HCT116 (cell line): ENCODE data around the gene SRL. TPM values are rescaled to one million over a fixed set of nuclear protein-coding genes. Genes with fewer than 3 reads are reported as not detected.

Experiments
- ATAC-seq: fragments of 200-7000 bp; cut with Tn5 transposase; 2 replicates; pipeline ENCODE4 v1.9.1; 2020; ENCODE audit warnings: mild to moderate bottlenecking, moderate library complexity
- BruUV-seq: library from RNA; stranded (reverse); fragments of 400-500 nt; replicated peaks from 2 replicates; lab custom pipeline; 2021; lab: Mats Ljungman, UMichigan
- CTCF ChIA-PET: fragments of 300-600 bp; sonication (Branson Sonifier 250); formaldehyde crosslinking; loops from one replicate; lab custom pipeline; 2021; ENCODE audit warnings: antibody characterized with exemption; lab: Charles Lee
- POLR2A ChIA-PET: fragments of 300-600, 350-600 bp; sonication (Branson Sonifier 250); formaldehyde crosslinking; loops from one replicate; lab custom pipeline; 2021; ENCODE audit warnings: antibody characterized with exemption; lab: Charles Lee
- RAD21 ChIA-PET, 2 experiments: fragments of 300-600 bp; sonication (Branson Sonifier 250); formaldehyde crosslinking; loops; one replicate each; lab custom pipeline; 2023; ENCODE audit warnings: low total read pairs in 2 of 2; ENCODE audit not compliant: uncharacterized antibody in 2 of 2, unreplicated experiment in 2 of 2, low non-redundant PET in 1 of 2; lab: Charles Lee
- DNase-seq: peaks from one replicate; pipeline ENCODE4 v3.0.0-alpha.2; 2010; ENCODE audit warnings: low read depth, low spot score
- H2AFZ ChIP-seq: fragments of 200-600 bp; shearing (Covaris generic), sonication (generic); 2 replicates; pipeline ENCODE4 v1.6.1; 2017; ENCODE audit warnings: low read depth, mixed run types, mixed read lengths, antibody characterized with exemption, low read length; ENCODE audit not compliant: poor library complexity, severe bottlenecking
- H3K27ac ChIP-seq: 2 replicates; pipeline ENCODE4 v1.5.1; 2012; ENCODE audit warnings: low read depth, low read length
- H3K27me3 ChIP-seq: fragments of 200-600 bp; sonication (generic); 2 replicates; pipeline ENCODE4 v1.6.1; 2016; ENCODE audit warnings: mixed run types, low read length, mixed read lengths; ENCODE audit not compliant: insufficient read depth
- H3K36me3 ChIP-seq, 2 experiments: fragments of 200-500 bp in 1 of 2; fragments of 200-600 bp in 1 of 2; sonication (Bioruptor generic) in 1 of 2; sonication (generic) in 1 of 2; 2 replicates each; pipeline versions ENCODE4 v1.5.1 to v1.6.1; 2014 to 2016; ENCODE audit warnings: low read length in 2 of 2, inconsistent platforms in 1 of 2, mixed read lengths in 1 of 2, mixed run types in 1 of 2; ENCODE audit not compliant: insufficient read depth in 2 of 2, control insufficient read depth in 1 of 2
- H3K4me1 ChIP-seq, 2 experiments: fragments of 200-600 bp in 1 of 2; sonication (generic) in 1 of 2; 2 replicates each; pipeline versions ENCODE4 v1.5.1 to v1.6.1; 2012 to 2017; ENCODE audit warnings: low read length in 2 of 2, inconsistent platforms in 1 of 2, mild to moderate bottlenecking in 1 of 2, mixed read lengths in 1 of 2, mixed run types in 1 of 2, moderate library complexity in 1 of 2; ENCODE audit not compliant: insufficient read depth in 2 of 2, control insufficient read depth in 1 of 2
- H3K4me2 ChIP-seq: fragments of 200-600 bp; sonication (generic); 2 replicates; pipeline ENCODE4 v1.6.1; 2017; ENCODE audit warnings: mixed run types, low read length, mixed read lengths
- H3K4me3 ChIP-seq, 2 experiments: fragments of 200-600 bp in 1 of 2; sonication (generic) in 1 of 2; replicated peaks in 1 of 2; 2 replicates each; pipeline ENCODE4 v1.5.1; 2011 to 2016; ENCODE audit warnings: low read length in 2 of 2, control low read depth in 1 of 2, low read depth in 1 of 2, mild to moderate bottlenecking in 1 of 2, mixed read lengths in 1 of 2, mixed run types in 1 of 2
- H3K79me2 ChIP-seq: fragments of 200-600 bp; sonication (generic); 2 replicates; pipeline ENCODE4 v1.6.1; 2017; ENCODE audit warnings: mild to moderate bottlenecking, mixed run types, low read length, moderate library complexity, mixed read lengths; ENCODE audit not compliant: insufficient read depth
- H3K9ac ChIP-seq: fragments of 200-600 bp; sonication (generic); 2 replicates; pipeline ENCODE4 v1.6.1; 2016; ENCODE audit warnings: low read length, mixed read lengths
- H3K9me2 ChIP-seq: fragments of 200-600 bp; sonication (generic), shearing (Covaris generic); 2 replicates; pipeline ENCODE4 v1.6.1; 2017; ENCODE audit warnings: mixed run types, mild to moderate bottlenecking, moderate library complexity; ENCODE audit not compliant: insufficient read depth
- H3K9me3 ChIP-seq, 2 experiments: fragments of 200-500 bp in 1 of 2; fragments of 200-600 bp in 1 of 2; sonication (Bioruptor generic) in 1 of 2; sonication (generic) in 1 of 2; 2 replicates each; pipeline ENCODE4 v1.6.1; 2014 to 2017; ENCODE audit warnings: low read length in 2 of 2, mixed read lengths in 2 of 2, inconsistent platforms in 1 of 2, low read depth in 1 of 2, mild to moderate bottlenecking in 1 of 2, mixed run types in 1 of 2, moderate library complexity in 1 of 2; ENCODE audit not compliant: control insufficient read depth in 1 of 2, insufficient read depth in 1 of 2
- H4K20me1 ChIP-seq: fragments of 200-600 bp; sonication (generic), shearing (Covaris generic); 2 replicates; pipeline ENCODE4 v1.6.1; 2017; ENCODE audit warnings: mixed run types, mild to moderate bottlenecking, moderate library complexity; ENCODE audit not compliant: insufficient read depth
- CBX3 ChIP-seq: IDR thresholded peaks from 2 replicates; pipeline ENCODE4 v1.6.1; 2012; ENCODE audit warnings: low read depth
- CTCF ChIP-seq, 3 experiments: fragments of 200-600 bp in 1 of 3; sonication (generic) in 1 of 3; IDR thresholded peaks in 2 of 3; conservative IDR thresholded peaks in 1 of 3; 2 replicates each; pipeline ENCODE4 v1.5.1; 2012 to 2017; ENCODE audit warnings: low read depth in 2 of 3, low read length in 2 of 3, antibody characterized with exemption in 1 of 3, borderline replicate concordance in 1 of 3, control low read depth in 1 of 3, mild to moderate bottlenecking in 1 of 3, mixed read lengths in 1 of 3, mixed run types in 1 of 3, moderate library complexity in 1 of 3; ENCODE audit not compliant: insufficient read depth in 1 of 3
- EGR1 ChIP-seq: IDR thresholded peaks from 2 replicates; pipeline ENCODE4 v1.6.1; 2012; ENCODE audit warnings: low read depth
- ELF1 ChIP-seq: IDR thresholded peaks from 2 replicates; pipeline ENCODE4 v1.6.1; 2012; ENCODE audit warnings: low read depth, borderline replicate concordance
- EZH2 ChIP-seq: fragments of 200-600 bp; sonication (generic); IDR thresholded peaks from 2 replicates; pipeline ENCODE4 v1.6.1; 2017; ENCODE audit warnings: antibody characterized with exemption, mixed run types
- FOSL1 ChIP-seq: IDR thresholded peaks from 2 replicates; pipeline ENCODE4 v1.6.1; 2012; ENCODE audit warnings: low read depth
- JUND ChIP-seq: IDR thresholded peaks from 2 replicates; pipeline ENCODE4 v1.6.1; 2012
- MAX ChIP-seq: IDR thresholded peaks from 2 replicates; pipeline ENCODE4 v1.6.1; 2012
- POLR2AphosphoS5 ChIP-seq: IDR thresholded peaks from 2 replicates; pipeline ENCODE4 v1.6.1; 2011; ENCODE audit warnings: mild to moderate bottlenecking, low read depth, low read length, moderate library complexity
- SIN3A ChIP-seq: IDR thresholded peaks from 2 replicates; pipeline ENCODE4 v1.6.1; 2012; ENCODE audit warnings: low read depth
- SP1 ChIP-seq: IDR thresholded peaks from 2 replicates; pipeline ENCODE4 v1.6.1; 2012; ENCODE audit warnings: low read depth
- TCF7L2 ChIP-seq: IDR thresholded peaks from 2 replicates; pipeline ENCODE4 v1.7.0; 2011; ENCODE audit warnings: borderline replicate concordance, inconsistent platforms; ENCODE audit not compliant: insufficient read depth, insufficient read length; ENCODE audit errors: extremely low read depth
- YY1 ChIP-seq: IDR thresholded peaks from 2 replicates; pipeline ENCODE4 v1.6.1; 2011; ENCODE audit warnings: low read length, low read depth, moderate library complexity, mild to moderate bottlenecking; ENCODE audit not compliant: insufficient replicate concordance; ENCODE audit errors: extremely low read depth
- ZBTB33 ChIP-seq: IDR thresholded peaks from 2 replicates; pipeline ENCODE4 v1.6.1; 2011; ENCODE audit warnings: mild to moderate bottlenecking, low read length, moderate library complexity; ENCODE audit not compliant: insufficient replicate concordance; ENCODE audit errors: extremely low read depth
- ZFX ChIP-seq: fragments of 450-650 bp; IDR thresholded peaks from 2 replicates; pipeline ENCODE4 v1.6.1; 2017
- ZNF274 ChIP-seq: fragments of 200-500 bp; sonication (Bioruptor generic); IDR thresholded peaks from 2 replicates; pipeline ENCODE4 v1.6.1; 2014; ENCODE audit warnings: mild to moderate bottlenecking, low read depth, low read length, inconsistent platforms
- intact Hi-C: fragments of 100-400 bp; cut with micrococcal nuclease; formaldehyde crosslinking; loops from 2 replicates; pipeline ENCODE4 v1.10.0; 2022
- total RNA-seq: library from RNA; stranded (reverse); gene quantifications from one replicate; pipeline ENCODE4 v1.2.1, GENCODE V29; 2021; ENCODE audit not compliant: unreplicated experiment

Gene SRL
- total RNA-seq, 1 experiment from 2014 or later = not detected

GRCh38 chr16:4179763-4180260 is 62.1 kb downstream of the SRL start:
- CTCF ChIA-PET = interaction anchor here (2.6 kb wide), 1 partner anchor 74 kb away, joined by 11 read pairs; no protein-coding TSS in a partner anchor
- no peak for ATAC-seq
- RAD21 ChIA-PET = no interaction called here
- H3K27me3 ChIP-seq = no peaks in the 10 kb centered on the region
- H4K20me1 ChIP-seq = no peaks in the 10 kb centered on the region
- H2AFZ ChIP-seq = no peak overlapping the region
- no peak overlapping the region for H3K27ac ChIP-seq
- TF ChIP-seq SIN3A = no peak
- no peak for TF ChIP-seq EGR1
- no peak for TF ChIP-seq POLR2AphosphoS5
- no peak for TF ChIP-seq EZH2
- no peak for TF ChIP-seq YY1
- TF ChIP-seq TCF7L2 = no peak
- TF ChIP-seq CBX3 = no peak
- no peak for TF ChIP-seq ZNF274
- TF ChIP-seq ZFX = no peak
- POLR2A ChIA-PET = interaction anchor here (0.8 to 1.4 kb wide), 2 partner anchors 74 to 126 kb away, joined by 3 to 5 read pairs; no protein-coding TSS in a partner anchor
- no peaks in the 10 kb centered on the region for H3K36me3 ChIP-seq
- H3K9ac ChIP-seq = no peak overlapping the region
- no peak for DNase-seq
- peaks cover 24 to 62% of the 10 kb centered on the region in 2 experiments for H3K4me1 ChIP-seq
- H3K4me3 ChIP-seq = no peak overlapping the region
- intact Hi-C loops = loop anchor here (2.0 to 5.0 kb wide), 2 partner anchors 63 to 72 kb away; partner anchors contain the start of gene ADCY9
- H3K9me3 ChIP-seq = no peaks in the 10 kb centered on the region
- H3K9me2 ChIP-seq = no peaks in the 10 kb centered on the region
- H3K4me2 ChIP-seq = no peak overlapping the region
- no peaks in the 10 kb centered on the region for H3K79me2 ChIP-seq
- BruUV-seq = no TSS peak

- DNase-seq (peak; percentile 37), ATAC-seq (no peak)
- intact Hi-C loops = loop anchor here (2.0 kb wide), 1 partner anchor 62 kb away; the partner anchor contains the start of gene ADCY9
- Histone ChIP-seq H3K4me1 (peaks cover 24 to 64% of the 10 kb centered on the region in 2 experiments), H3K36me3 (no peaks in the 10 kb centered on the region), H2AFZ (no peak overlapping the region), H3K79me2 (no peaks in the 10 kb centered on the region), H4K20me1 (no peaks in the 10 kb centered on the region), H3K9ac (no peak overlapping the region), H3K9me3 (no peaks in the 10 kb centered on the region), H3K4me2 (peak overlapping the region; percentile 41), H3K4me3 (no peak overlapping the region), H3K9me2 (no peaks in the 10 kb centered on the region), H3K27ac (no peak overlapping the region), H3K27me3 (no peaks in the 10 kb centered on the region)
- RAD21 ChIA-PET = no interaction called here
- no TSS peak for BruUV-seq
- CTCF ChIA-PET = interaction anchor here (2.6 kb wide), 1 partner anchor 75 kb away, joined by 11 read pairs; no protein-coding TSS in a partner anchor
- POLR2A ChIA-PET = interaction anchor here (0.8 to 1.4 kb wide), 3 partner anchors 19 to 125 kb away, joined by 3 to 5 read pairs (median 4); no protein-coding TSS in a partner anchor
- 0 out of 2 replicates have a peak, but pooled peaks have one; percentile 47 for TF ChIP-seq CBX3
- 0 out of 2 replicates have a peak, but pooled peaks have one; percentile 30 for TF ChIP-seq SP1
- TF ChIP-seq JUND = no peak
- peak; percentile 48; the same call in 1 of the 2 replicates for TF ChIP-seq MAX
- TF ChIP-seq EGR1 = peak; percentile 61
- TF ChIP-seq ELF1 = no peak
- TF ChIP-seq CTCF (IDR thresholded peaks at IDR 0.05 in 2 of 3, conservative IDR thresholded peaks at IDR 0.05 in 1 of 3; ENCODE audit: borderline replicate concordance in 1 of 3, insufficient read depth in 1 of 3, low read depth in 2 of 3, low read length in 2 of 3) = no peak
- TF ChIP-seq ZBTB33 = no peak
- peak; percentile 71 for TF ChIP-seq POLR2AphosphoS5
- no peak for TF ChIP-seq FOSL1
Observed at GRCh38 chr16:4179020-4179419, 62.9 kb downstream of the SRL start.
